Measurements from ENCODE around the gene LIPC. TPM values are rescaled to one million over a fixed set of nuclear protein-coding genes. Genes with fewer than 3 reads are reported as not detected.

The LIPC gene
- total RNA-seq, 1 experiment from 2014 or later, result not detected

DNA sequence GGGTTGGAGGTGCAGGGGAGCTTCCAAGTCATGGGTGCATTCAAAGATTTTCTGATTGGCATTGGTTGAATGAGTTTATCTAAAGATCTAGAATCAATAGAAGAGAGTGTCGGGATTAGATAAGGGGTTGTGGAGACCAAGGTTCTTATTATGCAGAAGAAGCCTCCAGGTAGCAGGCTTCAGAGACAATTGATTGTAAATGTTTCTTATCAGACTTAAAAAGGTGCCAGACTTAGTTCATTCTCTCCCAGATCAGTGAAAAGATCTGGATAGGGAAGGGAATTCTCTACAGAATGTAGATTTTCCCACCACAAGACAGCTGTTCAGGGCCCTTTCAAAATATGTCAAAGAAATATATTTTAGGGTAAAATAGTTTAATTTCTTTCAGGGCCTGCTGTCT is 129.5 kb downstream of the LIPC start:
- ChIA-PET POLR2A (ENCODE audit: low non-redundant PET) (no interaction called here), CTCF (no interaction called here)
- Histone ChIP-seq H3K9me3 (ENCODE audit: low read depth, low read length, poor library complexity, severe bottlenecking) (no peaks in the 10 kb centered on the region), H3K4me3 (ENCODE audit: low read depth, low read length, poor library complexity, severe bottlenecking) (no peak overlapping the region), H3K4me1 (ENCODE audit: insufficient read depth, low read length, poor library complexity, severe bottlenecking) (no peaks in the 10 kb centered on the region), H3K27me3 (replicated peaks; ENCODE audit: insufficient read depth, low read depth, low read length, poor library complexity) (no peaks in the 10 kb centered on the region), H3K27ac (ENCODE audit: low read depth, low read length, poor library complexity, severe bottlenecking) (no peak overlapping the region), H3K36me3 (ENCODE audit: insufficient read depth, low read length, poor library complexity, severe bottlenecking) (no peaks in the 10 kb centered on the region)
- BruUV-seq (replicated peaks), result no TSS peak
- intact Hi-C loops (cut with micrococcal nuclease; ENCODE audit: unreplicated experiment), result no loop called here
- no peak for TF ChIP-seq EZH2 (IDR thresholded peaks at IDR 0.05; ENCODE audit: borderline replicate concordance, low read depth, low read length, poor library complexity, severe bottlenecking)
- TF ChIP-seq, protein P1, sequence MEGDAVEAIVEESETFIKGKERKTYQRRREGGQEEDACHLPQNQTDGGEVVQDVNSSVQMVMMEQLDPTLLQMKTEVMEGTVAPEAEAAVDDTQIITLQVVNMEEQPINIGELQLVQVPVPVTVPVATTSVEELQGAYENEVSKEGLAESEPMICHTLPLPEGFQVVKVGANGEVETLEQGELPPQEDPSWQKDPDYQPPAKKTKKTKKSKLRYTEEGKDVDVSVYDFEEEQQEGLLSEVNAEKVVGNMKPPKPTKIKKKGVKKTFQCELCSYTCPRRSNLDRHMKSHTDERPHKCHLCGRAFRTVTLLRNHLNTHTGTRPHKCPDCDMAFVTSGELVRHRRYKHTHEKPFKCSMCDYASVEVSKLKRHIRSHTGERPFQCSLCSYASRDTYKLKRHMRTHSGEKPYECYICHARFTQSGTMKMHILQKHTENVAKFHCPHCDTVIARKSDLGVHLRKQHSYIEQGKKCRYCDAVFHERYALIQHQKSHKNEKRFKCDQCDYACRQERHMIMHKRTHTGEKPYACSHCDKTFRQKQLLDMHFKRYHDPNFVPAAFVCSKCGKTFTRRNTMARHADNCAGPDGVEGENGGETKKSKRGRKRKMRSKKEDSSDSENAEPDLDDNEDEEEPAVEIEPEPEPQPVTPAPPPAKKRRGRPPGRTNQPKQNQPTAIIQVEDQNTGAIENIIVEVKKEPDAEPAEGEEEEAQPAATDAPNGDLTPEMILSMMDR (conservative IDR thresholded peaks at IDR 0.05; ENCODE audit: low read depth, low read length), result no peak
- DNase-seq (ENCODE audit: low spot score), result no peak

DNA sequence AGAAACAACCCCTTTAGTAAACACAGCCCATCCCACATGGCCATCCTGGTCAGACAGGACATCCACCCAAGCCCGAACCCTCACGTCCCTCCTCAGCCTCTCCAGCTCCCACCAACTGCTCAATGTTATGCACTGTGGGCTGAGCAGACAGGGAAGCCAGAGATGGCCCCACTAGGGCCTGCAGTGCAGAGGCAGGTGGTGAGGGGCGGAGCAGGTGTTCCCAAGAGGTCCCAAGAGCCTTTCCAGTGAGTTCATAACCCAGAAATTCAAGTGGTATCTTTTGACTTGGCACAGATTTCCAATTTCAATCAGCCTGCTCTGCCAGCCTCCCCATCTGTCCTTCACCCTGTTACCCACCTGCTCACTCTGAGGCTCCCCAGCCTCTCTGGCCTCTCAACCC is 130.3 kb downstream of the LIPC start:
- H3K4me1 ChIP-seq (ENCODE audit: insufficient read depth, low read length, poor library complexity, severe bottlenecking), result no peaks in the 10 kb centered on the region
- intact Hi-C loops (cut with micrococcal nuclease; ENCODE audit: unreplicated experiment), result no loop called here
- no peak for TF ChIP-seq EZH2 (IDR thresholded peaks at IDR 0.05; ENCODE audit: borderline replicate concordance, low read depth, low read length, poor library complexity, severe bottlenecking)
- TF ChIP-seq, protein P1 (conservative IDR thresholded peaks at IDR 0.05; ENCODE audit: low read depth, low read length), result no peak
- CTCF ChIA-PET, result no interaction called here
- BruUV-seq (replicated peaks), result no TSS peak
- no peaks in the 10 kb centered on the region for H3K36me3 ChIP-seq (ENCODE audit: insufficient read depth, low read length, poor library complexity, severe bottlenecking)
- no peak overlapping the region for H3K4me3 ChIP-seq (ENCODE audit: low read depth, low read length, poor library complexity, severe bottlenecking)
- H3K9me3 ChIP-seq (ENCODE audit: low read depth, low read length, poor library complexity, severe bottlenecking), result no peaks in the 10 kb centered on the region
- no peaks in the 10 kb centered on the region for H3K27me3 ChIP-seq (replicated peaks; ENCODE audit: insufficient read depth, low read depth, low read length, poor library complexity)
- no peak overlapping the region for H3K27ac ChIP-seq (ENCODE audit: low read depth, low read length, poor library complexity, severe bottlenecking)
- POLR2A ChIA-PET (ENCODE audit: low non-redundant PET), result interaction anchor here (0.5 kb wide), 1 partner anchor 356 kb away, joined by 6 read pairs; no protein-coding TSS in a partner anchor
- DNase-seq (ENCODE audit: low spot score), result no peak

DNA sequence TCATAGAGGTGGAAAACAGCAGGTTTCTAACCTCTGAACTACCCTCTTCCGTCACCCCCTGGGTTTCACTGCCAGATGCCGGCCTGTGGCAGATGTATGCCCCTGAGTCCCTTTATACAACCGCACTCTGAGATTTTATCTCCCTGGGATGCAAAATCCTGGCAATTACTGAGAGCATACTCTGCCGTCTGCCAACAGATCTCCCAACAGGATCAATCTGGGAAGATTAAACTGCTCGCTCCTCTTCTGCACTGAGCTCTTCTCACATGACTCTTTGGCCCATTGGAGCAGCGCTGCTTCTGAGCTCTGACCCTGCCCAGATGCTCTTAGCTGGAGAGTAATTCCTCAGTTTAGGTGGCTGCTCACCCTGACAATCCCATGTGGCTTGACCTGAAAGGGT is 133.2 kb downstream of the LIPC start:
- Histone ChIP-seq H3K27me3 (replicated peaks; ENCODE audit: insufficient read depth, low read depth, low read length, poor library complexity) (no peaks in the 10 kb centered on the region), H3K27ac (ENCODE audit: low read depth, low read length, poor library complexity, severe bottlenecking) (no peak overlapping the region), H3K9me3 (ENCODE audit: low read depth, low read length, poor library complexity, severe bottlenecking) (no peaks in the 10 kb centered on the region), H3K4me3 (ENCODE audit: low read depth, low read length, poor library complexity, severe bottlenecking) (no peak overlapping the region), H3K36me3 (ENCODE audit: insufficient read depth, low read length, poor library complexity, severe bottlenecking) (no peaks in the 10 kb centered on the region), H3K4me1 (ENCODE audit: insufficient read depth, low read length, poor library complexity, severe bottlenecking) (no peaks in the 10 kb centered on the region)
- intact Hi-C loops (cut with micrococcal nuclease; ENCODE audit: unreplicated experiment), result no loop called here
- CTCF ChIA-PET, result no interaction called here
- BruUV-seq (replicated peaks), result no TSS peak
- POLR2A ChIA-PET (ENCODE audit: low non-redundant PET), result no interaction called here
- TF ChIP-seq, protein P1 (conservative IDR thresholded peaks at IDR 0.05; ENCODE audit: low read depth, low read length), result no peak
- no peak for TF ChIP-seq EZH2 (IDR thresholded peaks at IDR 0.05; ENCODE audit: borderline replicate concordance, low read depth, low read length, poor library complexity, severe bottlenecking)
- no peak for DNase-seq (ENCODE audit: low spot score)

Measured in A673 (cell line).